ENCODE measurements around the gene FYB1. TPM values are rescaled to one million over a fixed set of nuclear protein-coding genes. Genes with fewer than 3 reads are reported as not detected.

FYB1 gene
- total RNA-seq, 2 experiments from 2014 or later = 82.8 to 83.0 TPM

GRCh38 chr5:39091940-39092580, 127.3 kb downstream of the FYB1 start:
- intact Hi-C loops (cut with micrococcal nuclease) = no loop called here
- H3K4me1 Mint-ChIP-seq (ENCODE audit: low read depth) = peaks cover 7% of the 10 kb centered on the region
- no peak overlapping the region for H3K4me3 Mint-ChIP-seq
- ChIA-PET POLR2A (no interaction called here), CTCF (interaction anchor here (4.1 kb wide), 1 partner anchor 11 kb away, joined by 32 read pairs; no protein-coding TSS in a partner anchor)
- peaks cover 4% of the 10 kb centered on the region for H3K27me3 Mint-ChIP-seq
- no peak for TF ChIP-seq CTCF (IDR thresholded peaks at IDR 0.05)
- H3K36me3 Mint-ChIP-seq (ENCODE audit: low read depth) = no peaks in the 10 kb centered on the region
- H3K9me3 Mint-ChIP-seq = no peaks in the 10 kb centered on the region
- H3K27ac Mint-ChIP-seq = no peak overlapping the region
- no peak for DNase-seq
- no peak for ATAC-seq

GRCh38 chr5:39083968-39084367, 135.4 kb downstream of the FYB1 start:
- CTCF ChIA-PET = no interaction called here
- Mint-ChIP-seq H3K36me3 (ENCODE audit: low read depth) (no peaks in the 10 kb centered on the region), H3K27ac (no peak overlapping the region), H3K9me3 (peaks cover 3% of the 10 kb centered on the region), H3K4me3 (no peak overlapping the region), H3K27me3 (peaks cover 22% of the 10 kb centered on the region), H3K4me1 (ENCODE audit: low read depth) (peaks cover 9% of the 10 kb centered on the region)
- no peak for DNase-seq
- no peak for TF ChIP-seq CTCF (IDR thresholded peaks at IDR 0.05)
- POLR2A ChIA-PET = no interaction called here
- ATAC-seq = no peak
- intact Hi-C loops (cut with micrococcal nuclease) = no loop called here

- ChIA-PET POLR2A (no interaction called here), CTCF (interaction anchor here (0.6 to 1.5 kb wide), 3 partner anchors 8 to 124 kb away, joined by 3 to 4 read pairs (median 3); no protein-coding TSS in a partner anchor)
- Mint-ChIP-seq H3K4me3 (no peak overlapping the region), H3K36me3 (ENCODE audit: low read depth) (no peaks in the 10 kb centered on the region), H3K4me1 (ENCODE audit: low read depth) (peaks cover 9% of the 10 kb centered on the region), H3K27ac (no peak overlapping the region), H3K27me3 (peaks cover 23% of the 10 kb centered on the region), H3K9me3 (peaks cover 3% of the 10 kb centered on the region)
- intact Hi-C loops (cut with micrococcal nuclease) = no loop called here
- DNase-seq (peak; percentile 26), ATAC-seq (no peak)
- no peak for TF ChIP-seq CTCF (IDR thresholded peaks at IDR 0.05)
Observed at GRCh38 chr5:39082995-39083394, 136.4 kb downstream of the FYB1 start.

- H3K4me3 Mint-ChIP-seq = no peak overlapping the region
- TF ChIP-seq CTCF (IDR thresholded peaks at IDR 0.05) = peak; percentile 89
- no peak overlapping the region for H3K27ac Mint-ChIP-seq
- H3K27me3 Mint-ChIP-seq = peaks cover 33% of the 10 kb centered on the region
- intact Hi-C loops (cut with micrococcal nuclease) = no loop called here
- DNase-seq (peak; percentile 39), ATAC-seq (peak; percentile 71)
- peaks cover 17% of the 10 kb centered on the region for H3K4me1 Mint-ChIP-seq (ENCODE audit: low read depth)
- no peaks in the 10 kb centered on the region for H3K36me3 Mint-ChIP-seq (ENCODE audit: low read depth)
- H3K9me3 Mint-ChIP-seq = peaks cover 3% of the 10 kb centered on the region
- ChIA-PET POLR2A (interaction anchor here (0.7 to 1.2 kb wide), 2 partner anchors 52 to 100 kb away, joined by 3 read pairs; no protein-coding TSS in a partner anchor), CTCF (interaction anchor here (0.6 to 3.4 kb wide), 46 partner anchors 8 to 639 kb away, joined by 3 to 32 read pairs (median 4); no protein-coding TSS in a partner anchor)
Observed at GRCh38 chr5:39080597-39081204, 138.7 kb downstream of the FYB1 start.

- H3K4me1 Mint-ChIP-seq (ENCODE audit: low read depth) = peaks cover 21% of the 10 kb centered on the region
Observed at GRCh38 chr5:39080168-39080567, 139.2 kb downstream of the FYB1 start.

More at GRCh38 chr5:39080168-39080567, 139.2 kb downstream of the FYB1 start:
- no peaks in the 10 kb centered on the region for H3K36me3 Mint-ChIP-seq (ENCODE audit: low read depth)
- H3K27me3 Mint-ChIP-seq = peaks cover 33% of the 10 kb centered on the region
- H3K9me3 Mint-ChIP-seq = peaks cover 3% of the 10 kb centered on the region
- POLR2A ChIA-PET = interaction anchor here (1.2 kb wide), 1 partner anchor 99 kb away, joined by 3 read pairs; no protein-coding TSS in a partner anchor
- CTCF ChIA-PET = interaction anchor here (0.9 to 3.4 kb wide), 30 partner anchors 9 to 638 kb away, joined by 3 to 32 read pairs (median 6); no protein-coding TSS in a partner anchor
- ATAC-seq (no peak), DNase-seq (no peak)
- H3K4me3 Mint-ChIP-seq = no peak overlapping the region
- intact Hi-C loops (cut with micrococcal nuclease) = no loop called here
- TF ChIP-seq CTCF (IDR thresholded peaks at IDR 0.05) = no peak
- no peak overlapping the region for H3K27ac Mint-ChIP-seq

Measured in activated CD8-positive, alpha-beta T cell treated with anti-CD3 and anti-CD28 coated beads for 36 hours (primary cell).